Sigmoid colon (tissue), 4 donors: ENCODE data around the gene AKR1C4.
"Not testable (repeated sequence)": the region's sequence is repeated elsewhere in the genome, so short reads cannot be mapped to it uniquely, and the experiment has no call there.

Source experiments
- EP300 ChIP-seq, 4 donors: sonication (generic); formaldehyde crosslinking; IDR thresholded peaks; one replicate each; pipeline ENCODE4 v1.6.1; 2017; ENCODE audit warnings: antibody characterized with exemption in 4 of 4
- POLR2A ChIP-seq, 2 donors: fragments of 450-650 bp; IDR thresholded peaks; one replicate each; pipeline ENCODE4 v1.6.1; 2016; ENCODE audit warnings: antibody characterized with exemption in 2 of 2, mild to moderate bottlenecking in 2 of 2, moderate library complexity in 2 of 2
- POLR2AphosphoS5 ChIP-seq, 4 donors: sonication (generic); formaldehyde crosslinking; IDR thresholded peaks; one replicate each; pipeline ENCODE4 v1.6.1; 2017; ENCODE audit warnings: antibody characterized with exemption in 4 of 4
- TF ChIP-seq, protein P1 (sequence below), 4 experiments: fragments of 450-650 bp in 3 of 4; fragments of 200-600 bp in 1 of 4; IDR thresholded peaks; one replicate each; pipeline ENCODE4 v1.5.1; 2016 to 2019; ENCODE audit warnings: antibody characterized with exemption in 4 of 4, mild to moderate bottlenecking in 3 of 4, moderate library complexity in 2 of 4

DNA sequence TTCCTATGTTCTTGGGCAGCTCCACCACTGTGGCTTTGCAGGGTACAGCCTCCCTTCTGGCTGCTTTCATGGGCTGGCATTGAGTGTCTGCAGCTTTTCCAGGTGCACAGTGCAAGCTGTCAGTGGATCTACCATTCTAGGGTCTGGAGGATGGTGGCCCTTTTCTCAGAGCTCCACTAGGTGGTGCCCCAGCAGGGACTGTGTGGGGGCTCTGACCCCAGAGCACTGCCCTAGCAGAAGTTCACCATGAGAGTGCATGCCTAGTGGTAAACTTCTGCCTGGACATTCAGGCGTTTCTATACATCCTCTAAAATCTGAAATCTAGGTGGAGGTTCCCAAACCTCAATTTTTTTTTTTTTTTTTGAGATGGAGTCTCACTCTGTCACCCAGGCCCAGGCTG lies 13.6 kb downstream of the AKR1C4 start:
- TF ChIP-seq POLR2AphosphoS5, EP300, POLR2A (IDR thresholded peaks at IDR 0.05): not testable (repeated sequence)
- TF ChIP-seq, protein P1, sequence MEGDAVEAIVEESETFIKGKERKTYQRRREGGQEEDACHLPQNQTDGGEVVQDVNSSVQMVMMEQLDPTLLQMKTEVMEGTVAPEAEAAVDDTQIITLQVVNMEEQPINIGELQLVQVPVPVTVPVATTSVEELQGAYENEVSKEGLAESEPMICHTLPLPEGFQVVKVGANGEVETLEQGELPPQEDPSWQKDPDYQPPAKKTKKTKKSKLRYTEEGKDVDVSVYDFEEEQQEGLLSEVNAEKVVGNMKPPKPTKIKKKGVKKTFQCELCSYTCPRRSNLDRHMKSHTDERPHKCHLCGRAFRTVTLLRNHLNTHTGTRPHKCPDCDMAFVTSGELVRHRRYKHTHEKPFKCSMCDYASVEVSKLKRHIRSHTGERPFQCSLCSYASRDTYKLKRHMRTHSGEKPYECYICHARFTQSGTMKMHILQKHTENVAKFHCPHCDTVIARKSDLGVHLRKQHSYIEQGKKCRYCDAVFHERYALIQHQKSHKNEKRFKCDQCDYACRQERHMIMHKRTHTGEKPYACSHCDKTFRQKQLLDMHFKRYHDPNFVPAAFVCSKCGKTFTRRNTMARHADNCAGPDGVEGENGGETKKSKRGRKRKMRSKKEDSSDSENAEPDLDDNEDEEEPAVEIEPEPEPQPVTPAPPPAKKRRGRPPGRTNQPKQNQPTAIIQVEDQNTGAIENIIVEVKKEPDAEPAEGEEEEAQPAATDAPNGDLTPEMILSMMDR (IDR thresholded peaks at IDR 0.05), result not testable (repeated sequence)
